Stimulated activated naive B cell treated with anti-CD40 and anti-IgM and Interleukin-4, amounts not matched to agents 10 μg/mL and 1 μg/mL and 100 μg/mL, for 72 hours (primary cell): ENCODE results near the gene DVL3.
A peak's percentile ranks its signal among the peaks of the same experiment; 100 is the strongest.

Experiments used
- ATAC-seq, 2 donors: fragments of 150-1000 bp; cut with Tn5 transposase; replicated peaks; 2 replicates each; pipeline ENCODE4 v1.10.0; 2021; ENCODE audit warnings: moderate library complexity in 1 of 2
- DNase-seq: peaks from one replicate; pipeline ENCODE4 v3.0.0; 2021
- H3K27ac Mint-ChIP-seq: one replicate; pipeline ENCODE4 v1.8.0; 2022; ENCODE audit warnings: mild to moderate bottlenecking, mixed read lengths
- H3K27me3 Mint-ChIP-seq, 2 donors: one replicate each; pipeline ENCODE4 v1.8.0; 2022; ENCODE audit warnings: mixed read lengths in 2 of 2
- H3K36me3 Mint-ChIP-seq, 2 donors: one replicate each; pipeline ENCODE4 v1.8.0; 2022; ENCODE audit warnings: mixed read lengths in 2 of 2, mild to moderate bottlenecking in 1 of 2
- H3K4me1 Mint-ChIP-seq, 2 donors: one replicate each; pipeline ENCODE4 v1.8.0; 2022; ENCODE audit warnings: mixed read lengths in 2 of 2, mild to moderate bottlenecking in 1 of 2
- H3K4me3 Mint-ChIP-seq, 2 donors: one replicate each; pipeline ENCODE4 v1.8.0; 2022; ENCODE audit warnings: mild to moderate bottlenecking in 2 of 2, mixed read lengths in 2 of 2, moderate library complexity in 1 of 2
- H3K9me3 Mint-ChIP-seq, 2 donors: one replicate each; pipeline ENCODE4 v1.8.0; 2022; ENCODE audit warnings: mixed read lengths in 2 of 2, mild to moderate bottlenecking in 1 of 2

The DVL3 gene

DNA sequence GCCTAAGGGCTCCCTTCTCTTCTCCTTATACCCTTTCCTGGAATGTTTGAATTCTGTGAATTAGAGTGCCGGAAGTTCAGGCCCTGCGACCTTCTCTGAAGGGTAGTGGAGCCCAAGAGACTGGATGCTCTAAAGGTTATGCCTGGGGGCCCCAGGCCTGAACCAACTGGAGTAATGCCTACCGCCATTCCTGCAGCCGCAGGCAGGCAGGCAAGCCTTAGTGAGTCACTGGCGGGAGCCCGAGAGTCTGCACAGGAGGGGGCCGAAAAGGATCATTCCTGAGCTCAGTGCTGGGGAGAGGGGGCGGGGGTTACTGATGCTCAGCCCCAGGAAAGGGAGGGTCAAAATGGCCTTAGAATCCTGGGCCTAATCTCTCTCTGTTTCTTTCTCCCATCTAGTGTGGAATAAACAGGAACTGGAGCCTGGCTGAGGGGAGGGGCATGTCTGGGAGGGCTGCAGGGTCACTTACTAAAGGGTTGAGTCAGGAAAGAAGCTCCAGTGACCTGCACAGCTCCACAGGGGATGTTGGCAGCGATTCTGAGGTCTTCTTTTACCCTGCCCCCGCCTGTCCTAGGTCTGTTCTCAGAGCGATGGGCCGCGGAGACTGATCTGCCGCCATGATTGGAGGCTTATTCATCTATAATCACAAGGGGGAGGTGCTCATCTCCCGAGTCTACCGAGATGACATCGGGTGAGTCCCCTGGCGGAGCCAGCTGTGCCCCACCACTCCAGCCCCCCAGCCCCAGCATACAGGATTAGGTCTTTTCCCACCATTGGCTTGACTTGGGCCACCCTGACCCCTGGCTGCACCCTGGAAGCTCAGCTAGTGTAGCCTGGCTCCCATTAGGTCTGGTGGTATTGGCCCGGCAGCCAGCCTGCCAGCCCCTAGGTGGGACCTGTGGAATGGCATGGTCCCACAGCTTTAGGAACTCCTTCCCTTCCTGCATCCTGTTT lies 21.5 kb downstream of the DVL3 start:
- no peak for DNase-seq
- ATAC-seq, result no peak
- Mint-ChIP-seq H3K36me3 (peaks cover 31 to 63% of the 10 kb centered on the region in 2 donors), H3K27ac (no peak overlapping the region), H3K27me3 (no peaks in the 10 kb centered on the region), H3K4me3 (peak overlapping the region; percentile 93 to 100), H3K9me3 (no peaks in the 10 kb centered on the region), H3K4me1 (peaks cover 26 to 43% of the 10 kb centered on the region in 2 donors)

DNA sequence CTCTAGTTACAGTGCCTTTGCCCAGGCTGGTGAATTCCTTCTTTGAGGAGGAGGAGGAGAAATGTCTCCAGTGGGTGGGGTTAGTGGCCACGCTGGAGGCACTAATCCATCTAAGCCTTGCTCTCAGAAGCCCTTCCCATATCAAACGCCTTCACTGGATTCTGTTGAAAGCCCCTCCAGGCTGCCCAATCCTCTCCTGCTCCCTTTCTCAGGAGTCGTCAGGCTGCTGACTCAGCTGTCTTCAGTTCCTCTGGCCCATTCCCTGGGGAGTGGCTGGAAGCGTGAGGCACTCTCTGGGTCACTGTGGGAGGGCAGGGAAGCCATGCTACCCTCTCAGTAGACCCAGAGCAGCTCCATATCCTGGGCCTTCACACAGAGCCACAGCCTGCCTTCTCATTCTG lies 22.2 kb downstream of the DVL3 start:
- H3K4me3 Mint-ChIP-seq, result peak overlapping the region; percentile 43 to 100
- DNase-seq, result peak; percentile 26
- no peaks in the 10 kb centered on the region for H3K9me3 Mint-ChIP-seq
- ATAC-seq, result no peak
- no peak overlapping the region for H3K27ac Mint-ChIP-seq
- H3K4me1 Mint-ChIP-seq, result peaks cover 23 to 40% of the 10 kb centered on the region in 2 donors
- peaks cover 27 to 62% of the 10 kb centered on the region in 2 donors for H3K36me3 Mint-ChIP-seq
- no peaks in the 10 kb centered on the region for H3K27me3 Mint-ChIP-seq

DNA sequence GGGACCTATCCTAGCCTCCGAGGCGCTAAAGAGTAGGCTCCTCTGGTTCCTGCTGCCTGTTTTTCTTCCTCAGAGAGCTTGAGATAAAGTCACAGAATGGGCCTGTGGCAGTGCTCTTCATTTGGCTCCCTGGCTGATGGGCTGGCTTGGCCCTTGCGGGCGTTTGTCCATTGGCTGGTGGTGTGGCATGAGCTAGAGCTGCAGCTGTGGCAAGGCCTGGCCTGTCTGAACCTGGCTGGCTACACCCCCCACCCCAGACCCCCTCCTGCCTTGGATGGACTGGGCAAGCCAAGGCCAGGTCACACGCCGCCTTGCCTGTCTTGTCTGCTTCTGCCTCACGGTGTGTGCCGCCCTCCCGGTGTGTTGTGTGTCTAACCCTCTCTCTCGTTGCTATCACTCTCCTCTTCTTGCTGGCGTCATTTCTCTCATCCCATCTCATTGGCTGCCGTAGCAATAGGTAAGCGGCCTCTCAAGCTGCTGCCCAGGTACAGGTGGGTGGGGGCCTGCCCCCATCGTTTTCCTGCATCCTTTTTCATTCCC lies 22.7 kb downstream of the DVL3 start:
- ATAC-seq, result no peak
- no peak for DNase-seq
- Mint-ChIP-seq H3K27me3 (no peaks in the 10 kb centered on the region), H3K4me3 (no peak overlapping the region), H3K9me3 (no peaks in the 10 kb centered on the region), H3K27ac (peak overlapping the region; percentile 20), H3K4me1 (peaks cover 23 to 40% of the 10 kb centered on the region in 2 donors), H3K36me3 (peaks cover 29 to 64% of the 10 kb centered on the region in 2 donors)

DNA sequence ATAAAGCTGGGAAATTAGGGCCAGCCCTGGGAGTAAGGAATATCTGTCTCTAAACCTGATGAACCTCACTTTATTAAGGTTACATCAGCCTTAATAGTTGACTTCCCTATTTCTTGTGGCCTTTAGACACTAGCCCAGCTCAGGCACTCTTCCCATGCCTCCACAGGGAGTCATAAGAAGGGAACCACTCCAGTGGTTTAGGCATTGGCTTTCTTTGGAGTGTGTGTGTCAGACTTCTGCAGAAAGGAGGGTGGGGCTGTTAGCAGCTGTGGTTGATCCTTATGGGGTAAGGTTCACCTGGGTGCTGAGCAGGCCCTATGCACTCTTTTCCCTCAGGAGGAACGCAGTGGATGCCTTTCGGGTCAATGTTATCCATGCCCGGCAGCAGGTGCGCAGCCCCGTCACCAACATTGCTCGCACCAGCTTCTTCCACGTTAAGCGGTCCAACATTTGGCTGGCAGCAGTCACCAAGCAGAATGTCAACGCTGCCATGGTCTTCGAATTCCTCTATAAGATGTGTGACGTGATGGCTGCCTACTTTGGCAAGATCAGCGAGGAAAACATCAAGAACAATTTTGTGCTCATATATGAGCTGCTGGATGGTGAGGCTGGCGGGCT lies 23.5 kb downstream of the DVL3 start:
- Mint-ChIP-seq H3K4me3 (no peak overlapping the region), H3K27ac (no peak overlapping the region), H3K4me1 (peaks cover 22 to 40% of the 10 kb centered on the region in 2 donors), H3K27me3 (no peaks in the 10 kb centered on the region), H3K36me3 (peaks cover 31 to 67% of the 10 kb centered on the region in 2 donors), H3K9me3 (no peaks in the 10 kb centered on the region)
- DNase-seq (no peak), ATAC-seq (no peak)

DNA sequence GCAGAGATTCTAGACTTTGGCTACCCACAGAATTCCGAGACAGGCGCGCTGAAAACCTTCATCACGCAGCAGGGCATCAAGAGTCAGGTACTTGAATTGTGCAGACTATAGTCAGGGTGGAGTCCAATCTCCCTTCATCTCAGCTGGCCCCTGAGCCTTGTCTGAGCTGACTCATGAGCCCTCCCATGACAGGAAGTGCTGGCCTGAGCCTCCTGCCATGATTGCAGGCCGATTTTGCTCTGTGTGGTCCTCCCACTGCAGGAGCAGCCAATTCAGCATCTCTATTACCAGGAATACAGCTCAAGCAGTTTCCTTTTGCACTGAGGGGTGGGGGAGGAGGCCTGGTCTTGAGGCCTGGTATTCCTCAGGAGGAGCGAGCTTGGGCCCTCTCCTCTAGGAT lies 25.0 kb downstream of the DVL3 start:
- H3K4me1 Mint-ChIP-seq, result peaks cover 25 to 39% of the 10 kb centered on the region in 2 donors
- no peak overlapping the region for H3K4me3 Mint-ChIP-seq
- no peak overlapping the region for H3K27ac Mint-ChIP-seq
- DNase-seq (no peak), ATAC-seq (no peak)
- no peaks in the 10 kb centered on the region for H3K9me3 Mint-ChIP-seq
- no peaks in the 10 kb centered on the region for H3K27me3 Mint-ChIP-seq
- H3K36me3 Mint-ChIP-seq, result peaks cover 42 to 80% of the 10 kb centered on the region in 2 donors

DNA sequence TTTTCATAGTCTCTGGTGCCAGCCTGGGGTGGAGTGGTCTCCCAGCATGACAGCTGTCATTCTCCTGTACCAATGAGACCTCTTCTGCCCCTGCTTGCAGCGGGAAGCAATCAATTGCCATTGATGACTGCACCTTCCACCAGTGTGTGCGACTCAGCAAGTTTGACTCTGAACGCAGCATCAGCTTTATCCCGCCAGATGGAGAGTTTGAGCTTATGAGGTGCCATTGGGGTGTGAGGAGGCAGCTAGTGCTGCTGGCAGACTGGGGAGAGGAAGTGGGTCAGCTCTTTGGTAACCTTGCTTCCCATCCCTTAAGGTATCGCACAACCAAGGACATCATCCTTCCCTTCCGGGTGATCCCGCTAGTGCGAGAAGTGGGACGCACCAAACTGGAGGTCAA lies 26.4 kb downstream of the DVL3 start:
- peaks cover 37 to 75% of the 10 kb centered on the region in 2 donors for H3K36me3 Mint-ChIP-seq

DNA sequence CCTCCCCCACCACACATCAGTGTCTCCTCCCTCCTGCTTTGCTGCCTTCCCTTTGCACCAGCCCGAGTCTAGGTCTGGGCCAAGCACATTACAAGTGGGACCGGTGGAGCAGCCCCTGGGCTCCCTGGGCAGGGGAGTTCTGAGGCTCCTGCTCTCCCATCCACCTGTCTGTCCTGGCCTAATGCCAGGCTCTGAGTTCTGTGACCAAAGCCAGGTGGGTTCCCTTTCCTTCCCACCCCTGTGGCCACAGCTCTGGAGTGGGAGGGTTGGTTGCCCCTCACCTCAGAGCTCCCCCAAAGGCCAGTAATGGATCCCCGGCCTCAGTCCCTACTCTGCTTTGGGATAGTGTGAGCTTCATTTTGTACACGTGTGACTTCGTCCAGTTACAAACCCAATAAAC lies 28.5 kb downstream of the DVL3 start:
- ATAC-seq (no peak), DNase-seq (no peak)
- H3K36me3 Mint-ChIP-seq, result peaks cover 35 to 71% of the 10 kb centered on the region in 2 donors
- no peaks in the 10 kb centered on the region for H3K9me3 Mint-ChIP-seq
- H3K27ac Mint-ChIP-seq, result no peak overlapping the region
- peaks cover 24 to 35% of the 10 kb centered on the region in 2 donors for H3K4me1 Mint-ChIP-seq
- no peaks in the 10 kb centered on the region for H3K27me3 Mint-ChIP-seq
- H3K4me3 Mint-ChIP-seq, result no peak overlapping the region

More for the DNA sequence above, 26.4 kb downstream of the DVL3 start:
- no peaks in the 10 kb centered on the region for H3K27me3 Mint-ChIP-seq
- ATAC-seq (no peak), DNase-seq (no peak)
- no peak overlapping the region for H3K4me3 Mint-ChIP-seq
- H3K27ac Mint-ChIP-seq, result no peak overlapping the region
- H3K4me1 Mint-ChIP-seq, result peaks cover 19 to 35% of the 10 kb centered on the region in 2 donors
- H3K9me3 Mint-ChIP-seq, result no peaks in the 10 kb centered on the region

DNA sequence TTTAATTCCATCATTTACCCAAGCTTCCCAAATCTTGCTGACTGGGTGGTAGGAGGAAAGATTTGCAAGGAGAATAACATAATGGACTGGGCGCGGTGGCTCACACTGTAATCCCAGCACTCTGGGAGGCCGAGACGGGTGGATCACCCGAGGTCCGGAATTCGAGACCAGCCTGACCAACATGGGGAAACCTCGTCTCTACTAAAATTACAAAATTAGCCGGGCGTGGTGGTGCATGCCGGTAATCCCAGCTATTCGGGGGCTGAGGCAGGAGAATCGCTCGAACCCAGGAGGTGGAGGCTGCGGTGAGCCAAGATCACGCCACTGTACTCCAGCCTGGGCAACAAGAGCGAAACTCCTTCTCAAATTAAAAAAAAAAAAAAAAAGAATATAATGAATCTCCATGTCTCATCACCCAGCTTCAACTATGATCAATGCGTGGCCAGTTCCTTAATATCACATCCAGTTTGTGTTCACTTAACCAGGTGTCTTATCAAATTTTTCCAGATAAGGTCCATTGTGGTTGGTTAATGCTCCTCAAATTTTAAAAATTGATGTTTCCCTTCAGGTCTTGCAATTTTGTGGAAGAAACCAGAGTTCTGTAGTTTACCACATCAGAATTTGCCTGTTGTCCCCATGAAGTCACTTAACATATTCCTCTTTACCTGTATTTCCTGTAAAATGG lies 29.5 kb downstream of the DVL3 start:
- H3K4me3 Mint-ChIP-seq, result peak overlapping the region; percentile 88 to 96
- H3K27me3 Mint-ChIP-seq, result no peaks in the 10 kb centered on the region
- peaks cover 30 to 71% of the 10 kb centered on the region in 2 donors for H3K36me3 Mint-ChIP-seq
- no peaks in the 10 kb centered on the region for H3K9me3 Mint-ChIP-seq
- ATAC-seq (no peak), DNase-seq (no peak)
- H3K27ac Mint-ChIP-seq, result peak overlapping the region; percentile 96
- H3K4me1 Mint-ChIP-seq, result peaks cover 27 to 38% of the 10 kb centered on the region in 2 donors

DNA sequence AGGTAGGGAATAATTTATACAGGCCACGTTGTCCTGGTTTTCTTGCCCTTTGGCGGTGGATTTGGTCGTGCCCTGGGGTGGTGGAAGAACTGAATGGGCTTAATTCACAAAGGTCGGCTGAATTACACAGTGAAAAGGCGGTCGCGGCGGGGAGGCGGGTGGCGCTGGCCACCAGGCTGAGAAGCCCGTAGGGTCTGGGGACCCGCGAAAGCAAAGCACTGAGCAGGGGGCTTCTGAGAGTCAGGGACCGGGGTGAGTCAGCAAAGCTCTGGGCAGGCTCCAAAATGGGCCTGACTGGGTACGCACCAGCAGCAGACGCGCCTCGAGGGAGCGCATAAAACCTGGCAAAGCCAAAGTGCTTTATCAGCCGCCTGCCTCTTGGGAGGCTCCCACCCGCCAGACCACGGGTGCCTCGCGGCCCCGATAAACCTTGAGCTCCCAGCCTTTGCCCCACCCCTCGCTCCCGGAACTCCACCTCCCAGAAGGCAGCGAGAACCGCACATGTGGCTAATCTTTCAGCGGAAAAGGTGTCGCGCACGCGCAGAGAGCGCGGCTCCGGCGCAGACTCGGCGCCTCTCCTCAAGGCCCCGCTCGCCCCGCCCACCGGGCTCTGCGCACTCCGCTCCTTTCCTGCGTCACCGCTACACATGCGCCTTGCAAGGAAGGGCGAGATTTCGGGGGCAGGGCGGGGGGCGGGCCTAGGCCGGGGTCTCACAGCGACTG lies 30.4 kb downstream of the DVL3 start:
- Mint-ChIP-seq H3K4me1 (peaks cover 28 to 38% of the 10 kb centered on the region in 2 donors), H3K27me3 (no peaks in the 10 kb centered on the region), H3K36me3 (peaks cover 33 to 68% of the 10 kb centered on the region in 2 donors), H3K27ac (peak overlapping the region; percentile 96), H3K4me3 (peak overlapping the region; percentile 88 to 96), H3K9me3 (no peaks in the 10 kb centered on the region)
- peak; percentile 93 for ATAC-seq
- peak; percentile 99 for DNase-seq

DNA sequence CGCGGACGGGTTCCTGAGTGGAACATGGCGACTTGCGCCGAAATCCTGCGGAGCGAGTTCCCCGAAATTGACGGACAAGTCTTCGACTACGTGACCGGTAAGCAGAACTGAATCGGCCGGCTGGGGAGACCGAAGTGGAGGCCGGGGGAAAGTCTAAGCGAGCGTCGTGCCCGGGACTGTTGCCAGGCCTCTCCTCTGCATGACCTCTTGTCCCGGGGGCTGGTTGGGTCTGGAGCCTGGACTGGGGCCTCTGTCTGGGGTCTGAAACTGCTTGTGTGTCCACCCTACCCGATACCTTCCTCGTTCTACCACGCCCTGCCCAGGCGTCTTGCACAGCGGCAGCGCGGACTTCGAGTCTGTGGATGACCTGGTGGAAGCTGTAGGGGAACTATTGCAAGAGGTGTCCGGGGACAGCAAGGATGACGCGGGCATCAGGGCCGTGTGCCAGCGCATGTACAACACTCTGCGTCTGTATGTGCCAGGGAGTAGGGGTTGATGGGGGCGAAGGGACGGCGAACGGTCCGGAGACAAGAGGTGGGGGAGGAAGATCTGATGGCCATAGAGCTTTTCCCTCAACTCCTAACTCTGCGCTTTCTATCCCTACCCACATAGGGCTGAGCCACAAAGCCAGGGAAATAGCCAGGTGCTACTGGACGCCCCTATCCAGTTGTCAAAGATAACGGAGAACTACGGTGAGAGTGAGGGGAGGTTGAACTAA lies 31.2 kb downstream of the DVL3 start, which contains the start of gene ABCF3:
ABCF3 (plus strand) TSS at position 16 of the 718 bp plus-strand sequence; CDS start at position 25, 9 bp downstream.
- peak within 1 kb of the TSS; percentile 88 to 96 for H3K4me3 Mint-ChIP-seq
- H3K36me3 Mint-ChIP-seq, result peaks cover 35 to 65% of the 10 kb centered on the region in 2 donors
- H3K4me1 Mint-ChIP-seq, result peaks cover 28 to 38% of the 10 kb centered on the region in 2 donors
- DNase-seq (no peak), ATAC-seq (peak; percentile 40 to 43)
- H3K27me3 Mint-ChIP-seq, result no peaks in the 10 kb centered on the region
- no peaks in the 10 kb centered on the region for H3K9me3 Mint-ChIP-seq
- H3K27ac Mint-ChIP-seq, result peak within 1 kb of the TSS; percentile 96

DNA sequence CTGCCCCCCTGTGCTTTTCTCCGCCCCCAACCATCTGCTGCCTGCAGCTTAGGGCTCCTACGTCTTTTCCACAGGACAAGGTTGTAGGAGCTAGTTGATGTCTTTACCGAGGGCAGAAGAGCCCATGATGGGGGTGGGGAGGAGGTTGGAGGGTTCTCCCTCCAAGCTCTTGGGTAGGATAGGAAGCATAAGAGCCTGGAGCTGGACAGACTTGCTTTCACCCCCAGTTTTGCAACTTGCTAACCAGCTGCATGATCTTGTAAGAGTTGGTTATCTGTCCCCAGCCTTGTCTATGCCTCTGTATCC lies 31.7 kb downstream of the DVL3 start:
- DNase-seq, result no peak
- Mint-ChIP-seq H3K27ac (peak overlapping the region; percentile 96), H3K4me3 (peak overlapping the region; percentile 88 to 96), H3K36me3 (peaks cover 35 to 60% of the 10 kb centered on the region in 2 donors), H3K9me3 (no peaks in the 10 kb centered on the region), H3K4me1 (peaks cover 28 to 38% of the 10 kb centered on the region in 2 donors), H3K27me3 (no peaks in the 10 kb centered on the region)
- no peak for ATAC-seq

DNA sequence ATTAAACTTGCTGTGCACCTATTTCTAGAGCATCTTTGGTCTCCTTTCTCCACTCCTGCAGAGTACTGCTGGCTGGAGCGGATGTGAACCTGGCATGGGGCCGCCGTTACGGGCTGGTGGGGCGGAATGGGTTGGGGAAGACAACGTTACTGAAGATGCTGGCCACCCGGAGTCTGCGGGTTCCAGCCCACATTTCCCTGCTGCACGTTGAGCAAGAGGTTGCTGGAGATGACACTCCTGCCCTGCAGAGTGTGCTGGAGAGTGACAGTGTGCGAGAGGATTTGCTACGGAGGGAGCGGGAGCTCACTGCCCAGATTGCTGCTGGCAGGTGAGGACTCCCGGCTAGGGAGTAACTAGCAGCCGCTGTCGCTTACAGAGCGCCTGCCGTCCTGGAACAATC lies 32.9 kb downstream of the DVL3 start:
- H3K27me3 Mint-ChIP-seq, result no peaks in the 10 kb centered on the region
- no peak for DNase-seq
- H3K4me3 Mint-ChIP-seq, result no peak overlapping the region
- no peaks in the 10 kb centered on the region for H3K9me3 Mint-ChIP-seq
- peaks cover 39 to 64% of the 10 kb centered on the region in 2 donors for H3K36me3 Mint-ChIP-seq
- H3K27ac Mint-ChIP-seq, result peak overlapping the region; percentile 20
- peaks cover 28 to 38% of the 10 kb centered on the region in 2 donors for H3K4me1 Mint-ChIP-seq
- ATAC-seq, result no peak

DNA sequence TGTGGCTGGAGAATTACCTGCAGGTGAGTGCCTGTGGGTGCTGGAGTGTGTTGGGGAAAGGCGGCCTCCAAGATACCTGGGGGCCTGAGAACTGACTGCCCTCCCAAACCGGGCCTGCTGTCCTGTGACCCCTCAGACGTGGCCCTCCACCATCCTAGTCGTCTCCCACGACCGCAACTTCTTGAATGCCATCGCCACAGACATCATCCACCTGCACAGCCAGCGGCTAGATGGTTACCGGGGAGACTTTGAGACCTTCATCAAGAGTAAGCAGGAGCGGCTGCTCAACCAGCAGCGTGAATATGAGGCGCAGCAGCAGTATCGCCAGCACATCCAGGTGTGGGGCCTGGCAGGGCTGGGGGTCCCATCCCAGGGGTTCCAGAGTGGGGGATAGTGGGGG lies 34.2 kb downstream of the DVL3 start:
- DNase-seq (no peak), ATAC-seq (no peak)
- H3K4me1 Mint-ChIP-seq, result peaks cover 28 to 38% of the 10 kb centered on the region in 2 donors
- H3K27ac Mint-ChIP-seq, result no peak overlapping the region
- no peak overlapping the region for H3K4me3 Mint-ChIP-seq
- peaks cover 40 to 64% of the 10 kb centered on the region in 2 donors for H3K36me3 Mint-ChIP-seq
- H3K9me3 Mint-ChIP-seq, result no peaks in the 10 kb centered on the region
- no peaks in the 10 kb centered on the region for H3K27me3 Mint-ChIP-seq
